Measurements from ENCODE around the gene UAP1L1.

Gene UAP1L1

GRCh38 chr9:137103206-137103999, 26.1 kb downstream of the UAP1L1 start:
- no peak for DNase-seq (ENCODE audit: low read depth)
- no peak overlapping the region for H3K4me3 ChIP-seq (ENCODE audit: control insufficient read depth, low read depth, low read length)
- TF ChIP-seq CTCF (conservative IDR thresholded peaks at IDR 0.05; ENCODE audit: control insufficient read depth, insufficient read depth, low read depth, low read length) = no peak

GRCh38 chr9:137105814-137106661, 28.7 kb downstream of the UAP1L1 start:
- DNase-seq (ENCODE audit: low read depth) = no peak
- no peak overlapping the region for H3K4me3 ChIP-seq (ENCODE audit: control insufficient read depth, low read depth, low read length)
- no peak for TF ChIP-seq CTCF (conservative IDR thresholded peaks at IDR 0.05; ENCODE audit: control insufficient read depth, insufficient read depth, low read depth, low read length)

GRCh38 chr9:137106662-137107250, 29.4 kb downstream of the UAP1L1 start:
- no peak overlapping the region for H3K4me3 ChIP-seq (ENCODE audit: control insufficient read depth, low read depth, low read length)
- DNase-seq (ENCODE audit: low read depth) = no peak
- no peak for TF ChIP-seq CTCF (conservative IDR thresholded peaks at IDR 0.05; ENCODE audit: control insufficient read depth, insufficient read depth, low read depth, low read length)

GRCh38 chr9:137107312-137107921, 30.1 kb downstream of the UAP1L1 start:
- no peak for TF ChIP-seq CTCF (conservative IDR thresholded peaks at IDR 0.05; ENCODE audit: control insufficient read depth, insufficient read depth, low read depth, low read length)
- no peak overlapping the region for H3K4me3 ChIP-seq (ENCODE audit: control insufficient read depth, low read depth, low read length)
- DNase-seq (ENCODE audit: low read depth) = no peak

- TF ChIP-seq CTCF (conservative IDR thresholded peaks at IDR 0.05; ENCODE audit: control insufficient read depth, insufficient read depth, low read depth, low read length) = no peak
- DNase-seq (ENCODE audit: low read depth) = no peak
- no peak overlapping the region for H3K4me3 ChIP-seq (ENCODE audit: control insufficient read depth, low read depth, low read length)
Observed at GRCh38 chr9:137107982-137108381, 30.7 kb downstream of the UAP1L1 start.

GRCh38 chr9:137108608-137109249, 31.4 kb downstream of the UAP1L1 start:
- no peak for TF ChIP-seq CTCF (conservative IDR thresholded peaks at IDR 0.05; ENCODE audit: control insufficient read depth, insufficient read depth, low read depth, low read length)
- no peak overlapping the region for H3K4me3 ChIP-seq (ENCODE audit: control insufficient read depth, low read depth, low read length)
- no peak for DNase-seq (ENCODE audit: low read depth)
